ENCODE data around the gene ATP7B. TPM values are rescaled to one million over a fixed set of nuclear protein-coding genes. Genes with fewer than 3 reads are reported as not detected.

ATP7B gene
- total and polyA plus RNA-seq, 2 of the 4 experiments (the other 2 are of a cell fraction) = 2.7 to 2.9 TPM

GRCh38 chr13:51914137-51914493 is 97.1 kb downstream of the ATP7B start:
- no peak overlapping the region for H2BK20ac ChIP-seq (ENCODE audit: low read depth, low read length)
- no peaks in the 10 kb centered on the region for H3K36me3 ChIP-seq (ENCODE audit: control insufficient read depth, insufficient read depth, low read length)
- no peaks in the 10 kb centered on the region for H3K9me3 ChIP-seq (ENCODE audit: control insufficient read depth, insufficient read depth, low read length)
- no peak overlapping the region for H4K8ac ChIP-seq (ENCODE audit: low read depth in 2 of 2, low read length in 2 of 2)
- WGBS, 2 experiments (ENCODE audit: extremely low coverage in 2 of 2, insufficient read length in 1 of 2) = 100% methylated on average over 1 of the region's 7 CpGs; no CpG with 5 or more reads in 1 of the 2 experiments
- H3K56ac ChIP-seq (ENCODE audit: extremely low read depth, insufficient read depth, low read length) = no peak overlapping the region
- H3K79me1 ChIP-seq (ENCODE audit: low read depth in 1 of 2, low read length in 2 of 2) = no peaks in the 10 kb centered on the region
- peaks cover 28% of the 10 kb centered on the region for H3K27me3 ChIP-seq (ENCODE audit: control insufficient read depth, insufficient read depth, low read length)
- no peak overlapping the region for H3K4ac ChIP-seq (ENCODE audit: low read depth, low read length)
- H4K91ac ChIP-seq (ENCODE audit: insufficient read depth, low read depth, low read length) = no peak overlapping the region
- no peak overlapping the region for H2BK120ac ChIP-seq (ENCODE audit: low read depth, low read length)
- H3K9ac ChIP-seq (ENCODE audit: low read depth, low read length) = no peak overlapping the region
- no peak overlapping the region for H2AK5ac ChIP-seq (ENCODE audit: low read depth, low read length)
- dilution Hi-C loops (cut with HindIII; ENCODE audit: low sequenced_read_pairs, unreplicated experiment) (no loop called here), intact Hi-C loops (cut with micrococcal nuclease) (no loop called here), in situ Hi-C loops (cut with MboI; ENCODE audit: low sequenced_read_pairs) (no loop called here)
- ChIA-PET POLR2A (ENCODE audit: unreplicated experiment) (no interaction called here), CTCF (interaction anchor here (1.7 kb wide), 1 partner anchor 18 kb away, joined by 3 read pairs; no protein-coding TSS in a partner anchor)
- no peaks in the 10 kb centered on the region for H3K4me1 ChIP-seq (ENCODE audit: control insufficient read depth, insufficient read depth, low read length)
- ATAC-seq (ENCODE audit: low read depth) = no peak
- H2BK15ac ChIP-seq (ENCODE audit: low read depth, low read length) = no peak overlapping the region
- TF ChIP-seq BHLHE40 (IDR thresholded peaks at IDR 0.05; ENCODE audit: low read depth, low read length) = no peak
- no peak for TF ChIP-seq USF2 (IDR thresholded peaks at IDR 0.05; ENCODE audit: low read depth, low read length)
- TF ChIP-seq SMC3 (IDR thresholded peaks at IDR 0.05; ENCODE audit: low read depth, low read length) = no peak
- H2AFZ ChIP-seq (replicated peaks; ENCODE audit: low read length, poor library complexity) = no peak overlapping the region
- no peak overlapping the region for H3K4me3 ChIP-seq (ENCODE audit: insufficient read depth, low read depth, low read length)
- H3K23ac ChIP-seq (ENCODE audit: low read depth, low read length) = no peak overlapping the region
- BruUV-seq (replicated peaks) = no TSS peak
- H3K14ac ChIP-seq (replicated peaks; ENCODE audit: low read depth, low read length) = no peak overlapping the region
- DNase-seq = no peak
- no peak overlapping the region for H2BK5ac ChIP-seq (ENCODE audit: low read depth, low read length, poor library complexity, severe bottlenecking)
- H3K18ac ChIP-seq (ENCODE audit: low read depth, low read length) = no peak overlapping the region
- no peaks in the 10 kb centered on the region for H3K9me1 ChIP-seq (ENCODE audit: insufficient read depth, low read length)
- no peaks in the 10 kb centered on the region for H4K20me1 ChIP-seq (ENCODE audit: insufficient read depth, low read length)
- no peak overlapping the region for H3K4me2 ChIP-seq (ENCODE audit: low read depth, low read length)
- no peak overlapping the region for H4K5ac ChIP-seq (ENCODE audit: low read depth, low read length)
- H2AK9ac ChIP-seq (replicated peaks; ENCODE audit: low read depth, low read length, poor library complexity) = no peak overlapping the region
- no peak overlapping the region for H3K27ac ChIP-seq (ENCODE audit: insufficient read depth, low read length)

All from IMR-90 (cell line).